Measurements from ENCODE around the gene OPN4. TPM values are rescaled to one million over a fixed set of nuclear protein-coding genes. Genes with fewer than 3 reads are reported as not detected.

Gene OPN4
- total RNA-seq, 1 donor from 2014 or later, result not detected

- DNase-seq, result peak; percentile 88
- no peaks in the 10 kb centered on the region for H3K27me3 Mint-ChIP-seq
- peaks cover 2% of the 10 kb centered on the region for H3K36me3 Mint-ChIP-seq (ENCODE audit: low read depth)
- peaks cover 13% of the 10 kb centered on the region for H3K4me1 Mint-ChIP-seq
- no peaks in the 10 kb centered on the region for H3K9me3 Mint-ChIP-seq
- H3K4me3 Mint-ChIP-seq, result peak overlapping the region; percentile 81
- intact Hi-C loops (cut with micrococcal nuclease), result loop anchor here (1.0 to 10.0 kb wide), 7 partner anchors 46 to 1103 kb away; partner anchors contain the start of genes ATAD1 and MINPP1
- H3K27ac Mint-ChIP-seq, result peak overlapping the region; percentile 87
Measured at GRCh38 chr10:86711513-86712316, 57.4 kb downstream of the OPN4 start.

GRCh38 chr10:86712317-86712707 lies 58.0 kb downstream of the OPN4 start:
- intact Hi-C loops (cut with micrococcal nuclease), result loop anchor here (5.0 to 10.0 kb wide), 2 partner anchors 790 to 1102 kb away; partner anchors contain the start of genes ATAD1 and MINPP1
- Mint-ChIP-seq H3K27ac (peak overlapping the region; percentile 87), H3K36me3 (ENCODE audit: low read depth) (peaks cover 2% of the 10 kb centered on the region), H3K4me1 (peaks cover 13% of the 10 kb centered on the region), H3K4me3 (peak overlapping the region; percentile 81), H3K27me3 (no peaks in the 10 kb centered on the region), H3K9me3 (no peaks in the 10 kb centered on the region)
- no peak for DNase-seq

- Mint-ChIP-seq H3K9me3 (no peaks in the 10 kb centered on the region), H3K4me3 (no peak overlapping the region), H3K27ac (no peak overlapping the region), H3K4me1 (peaks cover 11% of the 10 kb centered on the region), H3K36me3 (ENCODE audit: low read depth) (no peaks in the 10 kb centered on the region), H3K27me3 (peaks cover 5% of the 10 kb centered on the region)
- no peak for DNase-seq
- intact Hi-C loops (cut with micrococcal nuclease), result loop anchor here (10.0 kb wide), 1 partner anchor 1100 kb away; the partner anchor contains the start of gene ATAD1
Measured at GRCh38 chr10:86715156-86715795, 60.9 kb downstream of the OPN4 start.

GRCh38 chr10:86715836-86716235 lies 61.5 kb downstream of the OPN4 start:
- Mint-ChIP-seq H3K4me1 (peaks cover 6% of the 10 kb centered on the region), H3K36me3 (ENCODE audit: low read depth) (no peaks in the 10 kb centered on the region), H3K9me3 (no peaks in the 10 kb centered on the region), H3K27me3 (peaks cover 9% of the 10 kb centered on the region), H3K27ac (no peak overlapping the region), H3K4me3 (no peak overlapping the region)
- no peak for DNase-seq
- intact Hi-C loops (cut with micrococcal nuclease), result loop anchor here (10.0 kb wide), 1 partner anchor 1099 kb away; the partner anchor contains the start of gene ATAD1

Other genes with a start within 250 kb of the OPN4 start
- 47.2 and 50.6 TPM in 2 replicates for gene WAPL, start 132.8 kb upstream of the OPN4 start, total RNA-seq
- gene LDB3, start 14.0 kb downstream of the OPN4 start, total RNA-seq, result 0.07 TPM in 1 of 2 replicates, not detected in the other
- gene BMPR1A, start 102.1 kb downstream of the OPN4 start, total RNA-seq, result 10.5 and 10.9 TPM in 2 replicates

Data from activated CD4-positive, alpha-beta T cell treated with anti-CD3 and anti-CD28 coated beads, Interleukin-2, amount 10 ng/mL, durations not matched to agents 24 days and 14 days (primary cell).